Measurements from ENCODE around the gene MYF5.

The MYF5 gene

GRCh38 chr12:80766210-80766609 lies 49.5 kb downstream of the MYF5 start:
- no peak overlapping the region for H2AFZ ChIP-seq (ENCODE audit: low read length)
- no peaks in the 10 kb centered on the region for H3K9me3 ChIP-seq (ENCODE audit: low read length)
- H3K4me1 ChIP-seq (ENCODE audit: insufficient read depth, low read length, severe bottlenecking), result no peaks in the 10 kb centered on the region
- H3K36me3 ChIP-seq (ENCODE audit: insufficient read depth, low read length), result no peaks in the 10 kb centered on the region
- TF ChIP-seq EZH2 (IDR thresholded peaks at IDR 0.05; ENCODE audit: borderline replicate concordance, low read length), result no peak
- TF ChIP-seq CTCF (IDR thresholded peaks at IDR 0.05; ENCODE audit: low read length), result no peak
- H3K4me3 ChIP-seq (ENCODE audit: low read depth, low read length, poor library complexity, severe bottlenecking), result no peak overlapping the region
- H3K4me2 ChIP-seq (ENCODE audit: low read length), result no peak overlapping the region
- H4K20me1 ChIP-seq (ENCODE audit: insufficient read depth, low read length), result no peaks in the 10 kb centered on the region; the same call in 1 of the 2 replicates
- H3K27me3 ChIP-seq (ENCODE audit: insufficient read depth, low read length), result no peaks in the 10 kb centered on the region
- H3K27ac ChIP-seq (ENCODE audit: low read depth, low read length, poor library complexity, severe bottlenecking), result no peak overlapping the region
- no peak overlapping the region for H3K9ac ChIP-seq (ENCODE audit: low read length)
- no peaks in the 10 kb centered on the region for H3F3A ChIP-seq (ENCODE audit: insufficient read depth, low read length)
- no peaks in the 10 kb centered on the region for H3K9me2 ChIP-seq (ENCODE audit: low read depth, low read length)
- H3K79me2 ChIP-seq (ENCODE audit: insufficient read depth, low read length), result no peaks in the 10 kb centered on the region

GRCh38 chr12:80766897-80767296 lies 50.2 kb downstream of the MYF5 start:
- H2AFZ ChIP-seq (ENCODE audit: low read length), result no peak overlapping the region
- TF ChIP-seq CTCF (IDR thresholded peaks at IDR 0.05; ENCODE audit: low read length), result no peak
- TF ChIP-seq EZH2 (IDR thresholded peaks at IDR 0.05; ENCODE audit: borderline replicate concordance, low read length), result no peak
- no peak overlapping the region for H3K9ac ChIP-seq (ENCODE audit: low read length)
- no peak overlapping the region for H3K4me3 ChIP-seq (ENCODE audit: low read depth, low read length, poor library complexity, severe bottlenecking)
- no peaks in the 10 kb centered on the region for H3K27me3 ChIP-seq (ENCODE audit: insufficient read depth, low read length)
- H3K9me2 ChIP-seq (ENCODE audit: low read depth, low read length), result no peaks in the 10 kb centered on the region
- no peaks in the 10 kb centered on the region for H3F3A ChIP-seq (ENCODE audit: insufficient read depth, low read length)
- no peaks in the 10 kb centered on the region; the same call in 1 of the 2 replicates for H4K20me1 ChIP-seq (ENCODE audit: insufficient read depth, low read length)
- no peak overlapping the region for H3K27ac ChIP-seq (ENCODE audit: low read depth, low read length, poor library complexity, severe bottlenecking)
- no peaks in the 10 kb centered on the region for H3K9me3 ChIP-seq (ENCODE audit: low read length)
- H3K79me2 ChIP-seq (ENCODE audit: insufficient read depth, low read length), result no peaks in the 10 kb centered on the region
- H3K4me2 ChIP-seq (ENCODE audit: low read length), result no peak overlapping the region
- no peaks in the 10 kb centered on the region for H3K4me1 ChIP-seq (ENCODE audit: insufficient read depth, low read length, severe bottlenecking)
- H3K36me3 ChIP-seq (ENCODE audit: insufficient read depth, low read length), result no peaks in the 10 kb centered on the region
